Hematopoietic multipotent progenitor cell (in vitro differentiated cells): ENCODE measurements around the gene PLA2G4F. TPM values are rescaled to one million over a fixed set of nuclear protein-coding genes. Genes with fewer than 3 reads are reported as not detected.

Experiments used
- DNase-seq, 3 donors: peaks; one replicate each; pipeline ENCODE4 v3.0.0-alpha.2; 2011 to 2015; ENCODE audit warnings: low read depth in 2 of 3, low spot score in 2 of 3
- total RNA-seq: library from RNA; depleted of rRNA; stranded (reverse); fragments of >200 nt; gene quantifications from one replicate; pipeline ENCODE4 v1.2.3, GENCODE V29; 2012

PLA2G4F gene
- total RNA-seq, 1 donor: not detected

DNA sequence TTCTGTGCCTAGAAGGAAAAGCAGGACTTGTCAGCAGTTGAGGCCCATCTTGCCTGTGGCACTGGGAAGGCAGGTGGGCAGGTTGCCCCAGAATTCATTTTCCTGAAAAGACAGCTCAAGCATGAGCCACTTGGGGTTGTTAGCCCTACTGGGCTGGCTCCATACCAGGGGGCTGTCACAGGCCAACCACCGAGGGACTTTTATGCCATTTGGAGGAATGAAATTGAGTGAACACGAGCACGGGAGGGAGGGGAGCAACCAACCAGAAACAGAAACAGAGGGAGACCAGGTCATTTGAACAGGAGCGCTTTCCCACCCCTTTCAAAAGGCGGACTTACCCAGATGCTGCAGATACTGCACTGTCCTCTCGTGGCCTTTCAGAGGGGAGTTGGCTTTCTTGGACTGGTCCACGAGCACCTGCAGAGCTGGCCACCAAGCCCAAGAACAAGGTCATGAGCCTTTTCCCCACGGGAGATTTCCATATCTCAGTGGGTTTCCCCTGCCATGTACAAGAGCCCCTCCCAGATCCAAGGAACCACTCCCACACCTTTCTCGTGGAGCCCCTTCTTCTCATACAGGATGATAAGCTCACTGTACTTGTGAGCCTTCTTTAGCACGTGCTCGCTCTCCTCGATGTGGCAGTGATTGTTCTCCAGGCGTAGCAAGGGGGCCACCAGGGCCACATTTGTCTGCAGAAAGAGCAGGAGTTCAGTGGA, 9.9 kb upstream of the PLA2G4F start:
- no peak for DNase-seq

DNA sequence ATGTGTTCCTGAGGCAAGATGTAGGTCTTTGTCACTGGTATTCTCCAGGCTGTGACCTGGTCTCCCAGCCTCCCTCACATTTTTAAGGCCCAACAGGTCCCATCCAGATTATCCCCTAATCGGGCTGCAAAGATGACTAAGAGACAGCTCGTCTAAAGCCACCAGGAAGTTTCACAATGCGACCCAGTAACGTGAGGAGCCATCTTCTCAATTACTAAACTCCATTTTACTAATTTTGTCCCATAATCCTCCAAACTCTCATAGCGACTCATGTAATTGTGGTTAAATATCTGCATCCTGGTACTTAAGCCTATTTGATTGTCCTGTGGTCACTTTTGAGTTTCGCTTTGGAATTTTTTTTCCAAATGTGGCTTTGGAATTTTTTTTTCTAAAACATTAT, 8.7 kb upstream of the PLA2G4F start:
- DNase-seq: no peak

DNA sequence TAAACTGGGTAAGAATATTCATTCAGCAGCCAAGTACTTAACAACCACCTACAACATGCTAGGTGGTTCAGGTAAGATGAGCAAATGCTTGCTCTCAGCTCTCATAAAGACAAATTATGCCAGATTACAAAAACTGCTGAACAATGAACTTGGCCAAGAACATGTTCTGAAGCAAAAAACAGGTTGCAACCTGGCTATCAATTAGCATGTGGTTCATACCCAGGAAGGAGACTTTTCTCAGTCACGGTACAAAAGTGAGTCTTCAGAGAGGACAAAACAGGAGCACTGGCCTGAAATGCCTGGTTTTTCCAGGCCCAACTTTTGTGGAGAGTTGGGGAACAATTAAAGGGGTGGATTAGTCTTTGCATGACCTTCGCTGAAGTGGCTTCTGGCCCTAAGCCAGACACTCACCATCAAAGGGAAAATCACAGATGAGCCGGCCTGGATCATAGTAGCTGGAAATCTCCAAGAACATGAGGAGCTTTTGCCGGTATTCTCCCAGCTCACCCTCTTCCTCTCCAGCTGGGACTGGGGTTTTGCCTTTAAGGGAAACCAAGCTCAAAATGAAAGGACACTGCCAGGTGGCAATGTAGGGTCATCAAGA, 7.6 kb upstream of the PLA2G4F start:
- no peak for DNase-seq

DNA sequence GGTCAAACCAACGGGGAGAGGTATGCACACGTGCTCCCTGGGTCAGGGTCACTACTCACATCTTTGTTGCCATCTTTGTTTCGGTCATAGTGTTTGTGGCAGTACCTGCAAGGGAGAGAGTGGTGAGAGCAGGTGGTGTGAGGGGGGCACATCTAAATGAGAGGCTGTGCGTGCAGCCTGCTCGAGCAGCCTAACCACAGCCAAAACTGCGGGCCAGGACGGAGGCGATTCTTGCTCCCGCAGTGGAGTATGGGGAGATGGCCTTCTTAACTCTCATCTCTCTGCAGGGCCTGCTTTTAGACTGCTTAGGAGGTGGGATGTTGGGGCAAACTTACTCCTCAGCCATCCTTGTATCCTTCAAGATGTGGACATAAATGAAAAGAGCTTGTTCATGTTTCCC, 6.9 kb upstream of the PLA2G4F start:
- DNase-seq: no peak

DNA sequence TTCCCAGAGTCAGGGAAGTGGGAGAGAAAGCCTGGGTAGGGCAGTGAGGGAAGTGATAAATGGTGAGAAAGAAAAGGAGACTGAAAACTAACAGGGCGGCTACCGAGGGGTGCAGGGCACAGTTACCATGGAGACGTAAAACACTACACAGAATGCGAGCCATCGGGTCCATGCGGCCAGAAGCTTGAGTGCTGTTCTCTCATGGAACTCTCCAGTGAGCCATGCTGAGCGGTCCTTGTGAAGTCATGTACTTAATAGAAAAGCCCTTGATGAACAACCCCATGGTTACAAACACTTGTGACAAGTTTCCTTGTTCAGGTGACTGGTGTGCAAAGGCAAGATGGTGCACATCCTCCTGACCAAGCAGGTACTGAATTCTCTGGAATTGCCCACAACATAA, 3.7 kb upstream of the PLA2G4F start:
- DNase-seq: no peak

DNA sequence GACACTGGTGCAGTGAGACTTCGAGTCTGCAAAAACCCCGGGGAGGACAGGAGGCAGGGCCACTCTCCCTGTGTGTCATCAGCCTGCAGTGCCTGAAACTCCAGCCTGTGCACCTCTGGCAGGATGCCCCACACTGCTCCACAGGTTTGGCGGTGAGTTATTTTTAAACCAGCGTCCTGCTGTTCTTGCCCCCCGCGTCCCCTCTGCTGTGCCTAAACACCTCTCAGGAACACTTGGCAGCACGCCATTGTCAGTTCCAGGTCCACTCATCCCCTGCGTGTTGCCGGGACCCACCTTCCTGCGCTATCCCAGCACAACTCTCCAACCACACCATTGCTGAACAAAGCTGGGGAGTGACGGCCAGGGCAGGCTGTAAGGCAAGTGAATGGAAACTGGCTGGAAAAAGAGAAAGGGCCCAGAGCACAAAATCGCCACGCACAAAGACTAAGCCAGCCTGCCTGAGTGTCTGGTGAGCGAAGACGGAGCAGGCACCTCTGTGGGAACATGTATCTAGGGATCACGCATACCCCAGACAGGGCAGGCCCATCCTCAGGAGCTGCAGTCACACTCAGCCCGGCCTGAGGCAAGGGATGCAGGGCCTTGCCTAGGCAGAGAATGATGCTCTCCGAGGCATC, 3.1 kb upstream of the PLA2G4F start:
- no peak for DNase-seq

DNA sequence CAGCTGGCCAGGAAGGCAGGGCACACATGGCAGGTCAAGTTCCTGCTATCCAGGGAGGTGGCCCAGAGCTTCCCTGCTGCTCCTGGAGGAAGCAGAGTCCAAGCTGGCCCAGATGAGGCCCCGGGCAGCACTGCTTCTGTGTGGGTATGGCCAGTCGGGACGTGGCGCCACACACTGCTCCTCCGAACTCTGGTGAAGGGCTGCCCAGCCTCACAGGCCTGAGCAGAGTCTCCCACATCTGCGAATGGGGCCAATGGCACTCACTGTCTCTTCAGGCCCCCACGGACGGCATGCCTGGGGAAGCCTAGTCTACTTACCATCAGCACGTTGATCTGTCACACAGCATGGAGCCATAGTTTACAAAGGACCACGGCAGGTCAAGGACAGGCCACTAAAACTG, 2.5 kb upstream of the PLA2G4F start:
- DNase-seq: no peak

DNA sequence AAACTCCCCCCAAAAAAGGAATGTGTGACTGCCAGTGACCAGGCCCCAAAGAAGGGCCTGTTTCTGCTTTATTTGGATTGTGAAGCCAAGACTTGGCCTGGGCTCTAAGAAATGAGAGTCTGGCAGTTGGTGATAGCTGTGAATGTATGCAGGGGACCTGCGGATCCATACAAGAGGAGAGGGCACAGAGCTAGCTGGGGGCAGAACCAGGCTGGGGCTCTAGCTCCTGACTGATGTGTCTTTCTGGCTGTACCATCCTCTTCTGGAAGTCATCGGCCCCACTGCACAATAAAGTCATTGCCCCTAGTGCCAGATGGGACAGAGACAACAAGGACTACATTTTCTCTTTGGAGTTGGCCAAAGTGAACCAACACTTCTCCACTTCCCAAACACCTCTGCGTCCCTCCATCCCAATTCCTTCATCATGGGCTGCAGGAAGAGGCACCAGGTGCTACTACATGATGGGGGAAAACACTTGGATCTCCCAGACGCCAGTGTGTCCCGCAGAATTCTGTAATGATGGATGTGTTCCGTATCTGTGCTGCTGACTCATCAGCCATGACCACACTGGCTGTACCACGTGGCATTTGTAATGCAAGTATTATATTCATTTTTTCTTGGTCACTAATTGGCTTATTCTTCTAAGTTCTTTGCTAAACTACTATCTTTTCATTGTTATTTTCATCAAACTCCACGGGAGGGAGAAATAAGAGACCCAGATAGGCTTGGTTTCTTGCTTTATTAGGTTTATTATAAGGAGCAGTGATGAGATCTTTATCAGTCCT, 1.7 kb upstream of the PLA2G4F start:
- DNase-seq: peak in 2 of 3 donors; percentile 46 to 50

DNA sequence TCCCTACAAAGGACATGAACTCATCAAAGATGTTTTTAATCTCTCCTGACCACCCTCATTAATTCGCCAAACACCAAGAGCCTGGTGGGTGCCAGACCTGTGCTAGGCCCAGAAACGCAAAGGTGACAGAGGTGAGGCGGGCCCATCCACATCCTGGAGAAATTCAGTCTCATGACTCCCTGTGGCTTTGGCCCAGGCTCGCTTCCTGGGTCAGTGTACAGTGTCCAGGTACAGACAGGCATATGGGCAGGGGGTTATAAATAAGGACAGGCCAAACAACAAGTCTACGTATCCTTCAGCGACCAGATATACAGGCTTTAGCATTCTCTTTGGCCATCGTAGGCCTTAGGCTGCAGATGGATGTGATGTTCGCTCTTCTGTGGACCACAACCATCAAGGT, 945 bp upstream of the PLA2G4F start:
- DNase-seq: no peak

DNA sequence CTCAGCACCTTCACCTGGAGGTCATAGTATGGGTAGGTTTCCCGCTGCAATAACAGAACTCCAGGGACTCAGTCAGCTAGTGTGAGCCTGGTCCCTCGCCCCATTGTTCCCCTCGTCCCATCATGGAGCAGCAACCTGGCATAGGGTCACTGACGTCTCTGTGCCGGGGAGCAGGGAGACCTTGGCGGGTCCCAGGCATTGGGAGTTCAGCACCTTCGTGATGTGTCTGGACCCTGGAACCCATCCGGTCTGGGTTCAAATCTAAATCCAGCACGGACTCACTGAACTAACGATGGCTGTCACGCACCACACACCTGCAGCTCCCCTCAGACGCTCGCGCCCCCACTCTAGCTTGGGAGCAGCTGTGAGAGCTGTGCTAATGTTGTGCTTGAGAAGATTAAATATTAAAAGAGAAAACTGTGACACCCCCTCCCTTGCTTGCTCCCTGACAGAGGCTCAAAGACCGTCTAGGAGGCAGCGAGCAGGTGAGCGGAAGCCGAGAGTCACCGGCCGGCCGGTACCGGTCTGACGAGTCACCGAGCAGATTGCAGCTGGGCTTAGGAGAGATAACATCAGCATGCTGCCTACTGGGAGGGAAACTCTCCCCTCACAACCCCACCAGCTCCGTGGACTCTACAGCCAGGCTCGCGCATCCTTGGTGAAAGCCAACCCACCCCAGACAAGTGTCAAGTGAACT, 742 bp downstream of the PLA2G4F start:
- DNase-seq: no peak

DNA sequence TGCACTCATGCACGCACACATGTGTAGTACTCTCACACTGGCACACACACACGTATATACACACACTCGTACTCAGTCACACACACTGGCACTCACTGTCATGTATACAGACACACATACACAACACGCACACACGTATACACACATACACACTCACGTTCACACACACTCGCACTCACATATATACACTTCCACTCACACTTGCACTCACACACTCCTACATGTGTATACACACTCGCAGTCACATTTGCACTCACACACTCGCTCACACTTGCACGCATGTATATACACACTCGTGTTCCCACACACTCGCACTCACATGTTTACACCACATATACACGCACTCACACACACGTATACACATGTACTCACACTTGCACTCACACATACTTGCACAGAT, 1.5 kb downstream of the PLA2G4F start:
- no peak for DNase-seq

DNA sequence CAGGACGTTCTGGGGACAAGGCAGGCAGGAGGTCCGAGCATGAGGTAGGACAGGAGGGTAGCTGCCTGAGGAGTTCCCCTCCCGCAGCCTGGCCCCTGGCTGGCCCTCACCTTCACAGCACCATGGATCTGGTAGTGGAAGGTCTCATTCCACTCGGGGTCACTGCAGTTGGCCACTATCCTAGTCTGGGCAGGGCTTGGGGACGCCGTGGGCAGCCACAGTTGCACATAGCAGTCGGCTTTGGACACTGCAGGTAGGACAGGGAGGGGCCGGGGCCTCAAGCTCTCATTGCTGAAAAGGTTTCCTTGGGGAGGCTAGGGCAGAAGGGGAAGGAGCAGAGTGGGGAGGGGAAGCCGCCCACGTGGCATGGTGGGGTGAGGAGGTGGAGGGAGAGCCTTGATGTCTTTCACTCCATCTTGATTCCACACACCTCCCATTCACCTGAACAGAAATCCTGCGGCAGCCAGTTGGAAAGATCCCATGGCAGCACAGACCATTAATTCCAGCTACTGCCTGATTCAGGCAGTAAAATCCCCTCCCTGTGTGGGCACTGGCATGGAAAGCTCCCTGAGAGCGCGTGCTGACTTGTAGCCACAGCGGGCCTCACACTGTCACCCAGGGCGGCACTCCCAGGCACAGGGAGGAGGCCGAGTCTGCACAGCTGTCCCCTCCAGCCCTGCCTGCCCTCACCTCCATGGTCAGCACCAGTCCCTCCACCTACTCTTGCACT, 2.1 kb downstream of the PLA2G4F start:
- DNase-seq: no peak

DNA sequence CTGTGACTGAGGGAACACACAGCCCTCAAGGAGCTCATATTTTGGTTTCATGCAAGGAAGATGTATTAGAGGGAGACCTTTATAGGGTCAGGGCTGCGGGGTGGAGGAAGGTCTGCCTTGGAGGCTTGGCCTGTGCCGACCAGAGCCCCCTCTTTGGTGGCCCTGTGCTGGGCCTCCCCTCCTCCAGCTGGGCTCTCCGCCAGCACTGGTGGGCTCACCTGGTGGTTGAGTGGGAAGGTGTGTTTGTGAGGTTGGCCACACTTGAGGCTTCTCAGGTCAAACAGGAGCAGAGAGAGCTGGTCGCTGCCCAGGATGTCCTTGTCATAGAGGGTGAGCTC, 2.6 kb downstream of the PLA2G4F start:
- no peak for DNase-seq

DNA sequence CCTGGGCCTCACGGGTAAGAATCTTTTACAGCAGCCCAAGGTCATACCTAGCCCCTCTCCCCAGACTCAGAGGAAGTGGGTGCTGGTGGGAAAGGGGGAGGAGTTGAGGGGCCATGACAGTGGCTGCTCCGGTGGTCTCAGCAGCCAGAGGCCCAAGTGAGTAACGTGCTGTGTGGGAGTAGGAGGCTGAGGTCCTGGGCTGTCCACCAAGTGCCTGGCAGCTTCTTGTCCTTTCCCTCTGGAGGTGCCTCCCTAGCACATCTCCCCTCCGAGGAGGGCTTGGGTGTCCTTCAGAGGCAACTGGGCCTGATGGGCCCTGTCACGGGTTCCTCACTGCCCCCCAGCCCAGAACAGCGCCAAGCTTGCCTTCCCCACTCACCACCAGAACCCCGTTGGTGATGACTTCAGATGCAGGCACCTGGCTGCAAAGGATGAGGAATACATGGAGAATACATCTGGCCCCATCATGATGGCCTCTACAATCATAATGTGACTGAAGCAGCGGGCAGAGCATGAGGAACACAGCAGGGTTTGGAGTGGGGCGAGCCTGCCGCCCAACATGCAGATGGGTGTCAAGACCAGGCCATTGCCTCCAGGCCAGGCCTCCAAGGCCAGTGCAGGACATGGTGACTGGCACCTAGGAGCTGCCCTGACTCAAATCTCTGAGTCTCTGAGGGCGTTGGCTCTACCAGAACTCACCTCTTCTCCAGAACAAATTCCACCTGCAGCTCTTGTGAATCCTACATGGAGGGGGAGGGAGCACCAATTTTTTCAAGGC, 3.3 kb downstream of the PLA2G4F start:
- no peak for DNase-seq

DNA sequence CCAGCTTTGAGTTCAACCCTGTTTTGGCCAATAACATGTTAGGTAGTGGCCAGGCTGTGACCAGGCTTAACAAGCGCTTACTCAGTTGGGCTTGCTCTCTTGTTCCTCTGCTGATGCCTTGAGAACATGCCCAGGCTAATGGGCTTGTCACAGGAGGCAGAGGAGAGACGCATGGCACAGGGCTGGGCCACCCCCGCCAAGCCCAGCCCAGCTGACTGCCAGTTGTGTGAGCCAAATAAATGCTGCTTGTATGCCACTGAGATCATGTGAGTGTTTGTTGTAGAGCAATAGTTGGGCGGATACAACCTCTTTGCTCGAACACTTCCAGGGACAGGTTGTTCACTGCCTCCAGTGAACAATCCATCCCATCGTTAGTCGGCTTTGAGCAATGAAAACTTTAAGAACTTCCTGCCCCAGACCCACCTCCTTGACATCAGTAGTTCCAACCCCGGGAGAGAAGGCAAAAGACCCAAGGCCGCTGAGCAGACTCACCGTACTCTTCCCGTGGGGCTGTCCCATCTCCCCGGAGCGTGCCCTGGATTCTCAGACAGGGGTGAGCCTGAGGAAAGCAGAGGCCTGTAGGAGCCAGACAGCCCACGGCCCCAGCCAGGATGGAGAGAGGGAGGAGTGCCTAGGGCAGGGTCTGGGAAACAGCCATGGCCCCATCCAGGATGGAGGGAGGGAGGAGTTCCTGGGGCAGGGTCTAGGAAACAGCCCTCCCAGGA, 4.1 kb downstream of the PLA2G4F start:
- DNase-seq: no peak

DNA sequence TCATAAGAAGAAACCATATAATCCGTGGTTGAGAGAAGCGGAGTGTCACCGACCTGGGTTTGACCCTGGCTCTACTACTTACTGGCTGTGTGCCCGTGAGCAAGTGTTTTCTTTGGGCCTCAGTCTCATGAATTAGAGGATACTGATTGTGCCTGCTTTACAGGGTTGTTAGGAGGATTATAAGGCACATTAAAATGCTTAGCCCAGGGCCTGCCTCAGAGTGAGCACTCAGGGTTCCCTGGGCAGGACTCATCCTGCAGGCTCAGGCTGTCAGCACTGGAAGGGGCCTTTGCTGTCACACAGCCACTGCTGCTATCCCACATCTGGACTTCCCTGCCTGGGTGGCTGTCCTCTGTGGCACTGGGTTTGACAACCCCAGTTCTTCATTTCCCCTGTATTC, 4.7 kb downstream of the PLA2G4F start:
- no peak for DNase-seq

DNA sequence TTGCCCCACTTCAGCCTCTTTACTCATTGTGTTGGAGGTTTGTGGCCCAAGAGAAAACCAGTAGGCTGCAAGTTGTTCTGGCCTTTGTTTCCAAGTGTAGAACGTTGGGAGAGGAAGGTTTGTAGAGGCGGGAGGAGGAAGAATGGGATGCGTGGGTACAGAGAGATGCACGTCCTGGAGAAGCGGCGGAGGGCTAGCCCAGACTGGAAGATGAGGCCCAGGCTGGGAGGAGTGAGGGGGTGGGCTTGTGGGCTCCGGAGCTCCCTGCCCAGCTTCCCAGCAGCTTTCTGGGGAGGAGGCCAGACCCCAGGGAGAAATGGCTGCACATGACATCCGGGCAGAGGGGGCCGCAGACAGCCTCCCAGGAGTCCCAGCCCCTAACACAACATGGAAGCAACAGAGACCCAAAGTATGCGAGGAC, 5.3 kb downstream of the PLA2G4F start:
- DNase-seq: no peak

DNA sequence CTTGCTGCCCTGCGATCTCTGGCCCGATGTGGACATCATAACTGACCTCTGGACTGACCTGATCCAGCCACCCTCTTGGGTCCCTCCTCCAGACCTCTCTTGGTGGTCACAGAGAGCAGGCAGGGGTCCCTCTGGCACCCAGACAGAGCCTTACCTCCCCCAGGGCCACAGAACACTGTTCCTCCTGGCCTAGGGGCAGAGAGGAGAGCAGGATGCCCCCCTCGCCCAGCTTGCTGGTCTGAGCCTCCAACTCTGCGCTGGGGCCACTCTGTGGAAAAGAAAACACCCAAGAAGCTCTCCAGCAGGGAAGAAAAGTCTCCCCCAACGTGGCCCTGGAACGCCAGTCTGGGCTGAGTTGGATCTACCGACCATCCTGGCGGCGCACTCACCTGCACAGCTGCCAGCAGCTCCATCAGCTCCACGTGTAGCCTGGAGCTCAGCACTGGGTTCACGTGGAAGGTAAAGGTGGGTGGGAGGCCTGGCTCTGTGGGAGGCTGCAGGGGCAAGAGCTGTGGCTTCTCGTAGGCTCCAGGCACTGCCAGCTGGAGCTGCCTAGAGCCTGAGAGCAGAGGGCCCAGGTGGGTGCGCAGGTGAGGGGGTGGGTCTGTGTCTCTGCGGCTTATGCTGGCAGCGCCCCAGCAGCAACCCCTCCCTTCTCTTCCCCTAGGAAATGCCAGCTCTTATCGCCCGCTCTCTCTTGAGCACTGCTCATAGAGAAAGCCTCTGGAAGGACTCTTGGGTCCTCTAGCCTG, 6.0 kb downstream of the PLA2G4F start:
- no peak for DNase-seq
